Mucosa of descending colon (tissue), 3 donors: Measurements from ENCODE around the gene ARMC12. TPM values are rescaled to one million over a fixed set of nuclear protein-coding genes. Genes with fewer than 3 reads are reported as not detected.

Experiments
- ATAC-seq: fragments of 200-7000 bp; cut with Tn5 transposase; one replicate; pipeline ENCODE4 v1.9.1; 2020; ENCODE audit warnings: mild to moderate bottlenecking, moderate library complexity
- DNase-seq, 3 donors: peaks; one replicate each; pipeline ENCODE4 v3.0.0-alpha.2; 2020
- H3K36me3 ChIP-seq: fragments of 200-600 bp; one replicate; pipeline ENCODE4 v1.8.0; 2021; ENCODE audit warnings: low read depth, mild to moderate bottlenecking
- H3K4me1 ChIP-seq: fragments of 200-600 bp; one replicate; pipeline ENCODE4 v1.8.0; 2021; ENCODE audit warnings: low read depth, mild to moderate bottlenecking
- H3K4me3 ChIP-seq: fragments of 200-600 bp; one replicate; pipeline ENCODE4 v1.8.0; 2021; ENCODE audit warnings: mild to moderate bottlenecking
- H3K9me3 ChIP-seq: fragments of 200-600 bp; one replicate; pipeline ENCODE4 v1.8.0; 2021; ENCODE audit warnings: mild to moderate bottlenecking
- CTCF ChIP-seq: fragments of 200-600 bp; IDR thresholded peaks from one replicate; pipeline ENCODE4 v1.8.0; 2022; ENCODE audit warnings: antibody characterized with exemption, mild to moderate bottlenecking
- intact Hi-C, 2 donors: fragments of 100-400 bp; cut with DNase I in 1 of 2; cut with micrococcal nuclease in 1 of 2; formaldehyde crosslinking; loops; one replicate each; pipeline versions ENCODE4 v1.11.0 to v1.11.1; 2022; cut with DNase I, micrococcal nuclease
- total RNA-seq, 3 donors: library from RNA; stranded (reverse); fragmentation: NEBNext Ultra II Directional in 2 of 3; extraction: Animal tissue kit (Norgen Biotek cat#: 25700) in 2 of 3; gene quantifications; one replicate each; pipeline versions ENCODE4 v1.2.1 to v1.2.4, GENCODE V29; 2021 to 2023
- donor health status: DM: no; HTN: no; CAD: no; lungs with moderate emphysema.
- donor health status: DM: no; HTN: no; CAD: no.
- donor health status: DM: no; HTN: yes; CAD: no.

The ARMC12 gene
- total RNA-seq, 3 donors from 2014 or later: 0.31 to 0.55 (median 0.44) TPM

- DNase-seq (no peak), ATAC-seq (no peak)
- Histone ChIP-seq H3K4me1 (no peaks in the 10 kb centered on the region), H3K4me3 (no peak overlapping the region), H3K36me3 (no peaks in the 10 kb centered on the region), H3K9me3 (no peaks in the 10 kb centered on the region)
- TF ChIP-seq CTCF: no peak
- intact Hi-C loops: no loop called here
These were observed 59.4 kb downstream of the ARMC12 start for GRCh38 chr6:35796236-35796635.

- no peaks in the 10 kb centered on the region for H3K36me3 ChIP-seq
- ATAC-seq (no peak), DNase-seq (no peak)
- H3K9me3 ChIP-seq: no peaks in the 10 kb centered on the region
- H3K4me3 ChIP-seq: no peak overlapping the region
- no peak for TF ChIP-seq CTCF
- H3K4me1 ChIP-seq: no peaks in the 10 kb centered on the region
- intact Hi-C loops: no loop called here
These were observed 61.1 kb downstream of the ARMC12 start for GRCh38 chr6:35797837-35798526.

Other genes starting within 250 kb of the ARMC12 start
- 10 to 100 TPM; 28.3 to 98.0 (median 28.8) TPM for gene TEAD3, start 240.0 kb upstream of the ARMC12 start, total RNA-seq
- not detected for gene TULP1, start 224.1 kb upstream of the ARMC12 start, total RNA-seq
- gene FKBP5, start 48.1 kb upstream of the ARMC12 start, total RNA-seq: 100 to 1,000 TPM in 2 of 3 donors, 10 to 100 TPM in 1; 22.1 to 174 (median 150) TPM
- not detected for gene CLPSL2, start 39.6 kb downstream of the ARMC12 start, total RNA-seq
- gene CLPSL1, start 44.0 kb downstream of the ARMC12 start, total RNA-seq: not detected
- gene CLPS, start 60.3 kb downstream of the ARMC12 start, total RNA-seq: not detected
- under 1 TPM in 1 of 3 donors, not detected in 2; 0.19 TPM for gene LHFPL5, start 68.3 kb downstream of the ARMC12 start, total RNA-seq
- gene SRPK1, start 184.1 kb downstream of the ARMC12 start, total RNA-seq: 10 to 100 TPM; 57.3 to 84.3 (median 75.8) TPM